CD4-positive, alpha-beta T cell (primary cell): Measurements from ENCODE around the gene DOCK4. TPM values are rescaled to one million over a fixed set of nuclear protein-coding genes. Genes with fewer than 3 reads are reported as not detected.

Experiments used
- ATAC-seq: fragments of 200-7000 bp; cut with Tn5 transposase; one replicate; pipeline ENCODE4 v1.10.0; 2022; ENCODE audit warnings: mild to moderate bottlenecking; ENCODE audit not compliant: poor library complexity
- CTCF ChIA-PET: fragments of 350-600 bp; sonication (Branson Sonifier 250); formaldehyde crosslinking; loops from one replicate; lab custom pipeline; 2021; ENCODE audit warnings: antibody characterized with exemption, inconsistent platforms; lab: Charles Lee
- POLR2A ChIA-PET: fragments of 350-600 bp; sonication (Branson Sonifier 250); formaldehyde crosslinking; loops from one replicate; lab custom pipeline; 2021; ENCODE audit warnings: antibody characterized with exemption, inconsistent platforms; lab: Charles Lee
- DNase-seq, 14 experiments: peaks; one replicate each; pipeline ENCODE4 v3.0.0-alpha.2; 2013 to 2020; ENCODE audit warnings: mixed read lengths in 2 of 14
- H3K27ac ChIP-seq, 2 donors: one replicate each; pipeline versions ENCODE4 v1.5.1 to v1.7.0; 2013; ENCODE audit warnings: low read length in 2 of 2, low read depth in 1 of 2, mild to moderate bottlenecking in 1 of 2
- H3K27me3 ChIP-seq, 2 experiments: 1 replicate in 1 of 2; 2 replicates in 1 of 2; pipeline versions ENCODE4 v1.6.1 to v1.7.0; 2013; ENCODE audit warnings: low read length in 2 of 2, control low read depth in 1 of 2, mild to moderate bottlenecking in 1 of 2, moderate library complexity in 1 of 2; ENCODE audit not compliant: insufficient read depth in 2 of 2, control insufficient read depth in 1 of 2
- H3K36me3 ChIP-seq: one replicate; pipeline ENCODE4 v1.6.1; 2013; ENCODE audit warnings: low read length, control low read depth; ENCODE audit not compliant: insufficient read depth
- H3K4me1 ChIP-seq: one replicate; pipeline ENCODE4 v1.6.1; 2013; ENCODE audit warnings: low read length, control low read depth; ENCODE audit not compliant: insufficient read depth
- H3K4me3 ChIP-seq: one replicate; pipeline ENCODE4 v1.5.1; 2013; ENCODE audit warnings: mild to moderate bottlenecking, low read length, moderate library complexity
- H3K9me3 ChIP-seq, 2 experiments: 1 replicate in 1 of 2; 2 replicates in 1 of 2; pipeline versions ENCODE4 v1.6.1 to v1.7.0; 2013; ENCODE audit warnings: low read length in 2 of 2, mild to moderate bottlenecking in 2 of 2, control low read depth in 1 of 2, moderate library complexity in 1 of 2; ENCODE audit not compliant: control insufficient read depth in 1 of 2, insufficient read depth in 1 of 2
- H3K27ac Mint-ChIP-seq: one replicate; pipeline ENCODE4 v1.8.0; 2020; ENCODE audit warnings: mixed read lengths
- H3K27me3 Mint-ChIP-seq: one replicate; pipeline ENCODE4 v1.8.0; 2021; ENCODE audit warnings: mixed read lengths
- H3K36me3 Mint-ChIP-seq: one replicate; pipeline ENCODE4 v1.8.0; 2021; ENCODE audit warnings: low read depth, mixed read lengths
- H3K4me1 Mint-ChIP-seq: one replicate; pipeline ENCODE4 v1.8.0; 2021; ENCODE audit warnings: low read depth, mixed read lengths
- H3K4me3 Mint-ChIP-seq: one replicate; pipeline ENCODE4 v1.8.0; 2020; ENCODE audit warnings: mild to moderate bottlenecking, mixed read lengths
- H3K9me3 Mint-ChIP-seq: one replicate; pipeline ENCODE4 v1.8.0; 2020; ENCODE audit warnings: mixed read lengths
- CTCF ChIP-seq: fragments of 200-600 bp; IDR thresholded peaks from one replicate; pipeline ENCODE4 v1.8.0; 2022; ENCODE audit warnings: antibody characterized with exemption, mild to moderate bottlenecking
- intact Hi-C, 2 experiments: fragments of 100-400 bp; cut with DNase I in 1 of 2; cut with micrococcal nuclease in 1 of 2; formaldehyde crosslinking; loops; one replicate each; pipeline versions ENCODE4 v1.15.1 to v1.9.0; 2023 to 2025; cut with DNase I, micrococcal nuclease
- total RNA-seq, 174 experiments: library from RNA in 2 of 174; stranded (reverse) in 2 of 174; gene quantifications; one replicate each; pipeline ENCODE4 v1.2.3 and lab custom pipeline; 2021 to 2026

The DOCK4 gene
- total RNA-seq, 2 experiments from 2014 or later, result 0.31 to 0.38 TPM

- H3K27ac ChIP-seq, result no peak overlapping the region
- TF ChIP-seq CTCF, result no peak
- H3K36me3 ChIP-seq, result no peaks in the 10 kb centered on the region
- ATAC-seq (no peak), DNase-seq (no peak)
- CTCF ChIA-PET, result no interaction called here
- H3K4me3 ChIP-seq, result no peak overlapping the region
- Mint-ChIP-seq H3K9me3 (peaks cover 18% of the 10 kb centered on the region), H3K27ac (no peak overlapping the region), H3K27me3 (no peaks in the 10 kb centered on the region), H3K4me3 (no peak overlapping the region), H3K4me1 (no peaks in the 10 kb centered on the region), H3K36me3 (peaks cover 7% of the 10 kb centered on the region)
- intact Hi-C loops, result no loop called here
- no peaks in the 10 kb centered on the region for H3K27me3 ChIP-seq
- H3K9me3 ChIP-seq, result peaks cover 5 to 21% of the 10 kb centered on the region in 2 experiments
- no peaks in the 10 kb centered on the region for H3K4me1 ChIP-seq
- POLR2A ChIA-PET, result no interaction called here
Observed at GRCh38 chr7:111803015-111803758, 403.0 kb downstream of the DOCK4 start.

GRCh38 chr7:111802194-111802772 lies 403.9 kb downstream of the DOCK4 start:
- no peak overlapping the region for H3K4me3 Mint-ChIP-seq
- ATAC-seq, result no peak

GRCh38 chr7:111801277-111801676 lies 404.9 kb downstream of the DOCK4 start:
- POLR2A ChIA-PET, result no interaction called here
- H3K9me3 ChIP-seq, result peaks cover 13 to 40% of the 10 kb centered on the region in 2 experiments
- Mint-ChIP-seq H3K9me3 (peaks cover 22% of the 10 kb centered on the region), H3K4me1 (no peaks in the 10 kb centered on the region), H3K27ac (no peak overlapping the region), H3K36me3 (peaks cover 8% of the 10 kb centered on the region), H3K27me3 (no peaks in the 10 kb centered on the region), H3K4me3 (no peak overlapping the region)
- CTCF ChIA-PET, result no interaction called here
- no peak for DNase-seq
- no peaks in the 10 kb centered on the region for H3K27me3 ChIP-seq
- no peak overlapping the region for H3K27ac ChIP-seq
- no peak overlapping the region for H3K4me3 ChIP-seq
- H3K4me1 ChIP-seq, result no peaks in the 10 kb centered on the region
- TF ChIP-seq CTCF, result no peak
- no peak for ATAC-seq
- no peaks in the 10 kb centered on the region for H3K36me3 ChIP-seq
- intact Hi-C loops, result no loop called here

More at GRCh38 chr7:111802194-111802772, 403.9 kb downstream of the DOCK4 start:
- Mint-ChIP-seq H3K36me3 (peaks cover 8% of the 10 kb centered on the region), H3K4me1 (no peaks in the 10 kb centered on the region), H3K27ac (no peak overlapping the region), H3K27me3 (no peaks in the 10 kb centered on the region), H3K9me3 (peaks cover 18% of the 10 kb centered on the region)
- TF ChIP-seq CTCF, result no peak
- no peak for DNase-seq
- intact Hi-C loops, result no loop called here
- Histone ChIP-seq H3K9me3 (peaks cover 9 to 30% of the 10 kb centered on the region in 2 experiments), H3K4me1 (no peaks in the 10 kb centered on the region), H3K4me3 (no peak overlapping the region), H3K36me3 (no peaks in the 10 kb centered on the region), H3K27ac (no peak overlapping the region), H3K27me3 (no peaks in the 10 kb centered on the region)
- ChIA-PET POLR2A (no interaction called here), CTCF (no interaction called here)
